OCI-LY1 (cell line): ENCODE measurements around the gene CD1E.

Source experiments
- H2AFZ ChIP-seq: fragments of 200-600 bp; sonication (generic), shearing (Covaris generic); 2 replicates; pipeline ENCODE4 v1.6.0; 2014; ENCODE audit warnings: antibody characterized with exemption, mild to moderate bottlenecking, low read length
- H3F3A ChIP-seq: fragments of 200-600 bp; sonication (generic), shearing (Covaris generic); 2 replicates; pipeline ENCODE4 v1.6.0; 2014; ENCODE audit warnings: mild to moderate bottlenecking, antibody characterized with exemption, low read length, moderate library complexity; ENCODE audit not compliant: insufficient read depth
- H3K27ac ChIP-seq: fragments of 200-600 bp; sonication (generic); 2 replicates; pipeline ENCODE4 v1.5.1; 2014; ENCODE audit warnings: low read length, mixed run types, mild to moderate bottlenecking, low read depth; ENCODE audit not compliant: poor library complexity, severe bottlenecking
- H3K27me3 ChIP-seq: fragments of 200-600 bp; sonication (generic); 2 replicates; pipeline ENCODE4 v1.6.0; 2014; ENCODE audit warnings: antibody characterized with exemption, mild to moderate bottlenecking, low read length, moderate library complexity; ENCODE audit not compliant: insufficient read depth
- H3K36me3 ChIP-seq: fragments of 200-600 bp; sonication (generic); 2 replicates; pipeline ENCODE4 v1.6.1; 2014; ENCODE audit warnings: mild to moderate bottlenecking, antibody characterized with exemption, low read length, moderate library complexity, mixed read lengths; ENCODE audit not compliant: insufficient read depth
- H3K4me1 ChIP-seq: fragments of 200-600 bp; sonication (generic); 2 replicates; pipeline ENCODE4 v1.5.1; 2014; ENCODE audit warnings: mild to moderate bottlenecking, low read length, moderate library complexity; ENCODE audit not compliant: insufficient read depth, severe bottlenecking
- H3K4me2 ChIP-seq: fragments of 200-600 bp; sonication (generic), shearing (Covaris generic); 2 replicates; pipeline ENCODE4 v1.6.1; 2014; ENCODE audit warnings: low read length
- H3K4me3 ChIP-seq: fragments of 200-600 bp; sonication (generic); 2 replicates; pipeline ENCODE4 v1.5.1; 2014; ENCODE audit warnings: low read length, low read depth, mild to moderate bottlenecking, mixed read lengths; ENCODE audit not compliant: poor library complexity, severe bottlenecking
- H3K79me2 ChIP-seq: fragments of 200-600 bp; shearing (Covaris generic); 2 replicates; pipeline ENCODE4 v1.6.1; 2016; ENCODE audit warnings: mixed run types, low read length, mixed read lengths; ENCODE audit not compliant: insufficient read depth
- H3K9ac ChIP-seq: fragments of 200-600 bp; sonication (generic), shearing (Covaris generic); 2 replicates; pipeline ENCODE4 v1.6.1; 2014; ENCODE audit warnings: mild to moderate bottlenecking, low read length, mixed read lengths
- H3K9me2 ChIP-seq: fragments of 200-600 bp; sonication (generic), shearing (Covaris generic); 2 replicates; pipeline ENCODE4 v1.6.1; 2014; ENCODE audit warnings: low read depth, mild to moderate bottlenecking, low read length, mixed read lengths
- H3K9me3 ChIP-seq: fragments of 200-600 bp; shearing (Covaris generic); 2 replicates; pipeline ENCODE4 v1.6.1; 2014; ENCODE audit warnings: low read length, mixed read lengths
- H4K20me1 ChIP-seq: fragments of 200-600 bp; sonication (generic), shearing (Covaris generic); 2 replicates; pipeline ENCODE4 v1.6.0; 2016; ENCODE audit warnings: mild to moderate bottlenecking, low read length; ENCODE audit not compliant: insufficient read depth
- EZH2 ChIP-seq: fragments of 200-600 bp; sonication (generic), shearing (Covaris generic); IDR thresholded peaks from 2 replicates; pipeline ENCODE4 v1.8.0; 2017; ENCODE audit warnings: borderline replicate concordance, mixed run types, mild to moderate bottlenecking, antibody characterized with exemption, low read length, moderate library complexity, mixed read lengths
- TF ChIP-seq, protein P1 (sequence below): fragments of 200-600 bp; sonication (generic), shearing (Covaris generic); IDR thresholded peaks from 2 replicates; pipeline ENCODE4 v1.5.1; 2017; ENCODE audit warnings: mild to moderate bottlenecking, antibody characterized with exemption, low read length, moderate library complexity, mixed read lengths

Gene CD1E

GRCh38 chr1:158396646-158397045 lies 43.0 kb downstream of the CD1E start:
- H3K4me1 ChIP-seq = no peaks in the 10 kb centered on the region
- TF ChIP-seq, protein P1, sequence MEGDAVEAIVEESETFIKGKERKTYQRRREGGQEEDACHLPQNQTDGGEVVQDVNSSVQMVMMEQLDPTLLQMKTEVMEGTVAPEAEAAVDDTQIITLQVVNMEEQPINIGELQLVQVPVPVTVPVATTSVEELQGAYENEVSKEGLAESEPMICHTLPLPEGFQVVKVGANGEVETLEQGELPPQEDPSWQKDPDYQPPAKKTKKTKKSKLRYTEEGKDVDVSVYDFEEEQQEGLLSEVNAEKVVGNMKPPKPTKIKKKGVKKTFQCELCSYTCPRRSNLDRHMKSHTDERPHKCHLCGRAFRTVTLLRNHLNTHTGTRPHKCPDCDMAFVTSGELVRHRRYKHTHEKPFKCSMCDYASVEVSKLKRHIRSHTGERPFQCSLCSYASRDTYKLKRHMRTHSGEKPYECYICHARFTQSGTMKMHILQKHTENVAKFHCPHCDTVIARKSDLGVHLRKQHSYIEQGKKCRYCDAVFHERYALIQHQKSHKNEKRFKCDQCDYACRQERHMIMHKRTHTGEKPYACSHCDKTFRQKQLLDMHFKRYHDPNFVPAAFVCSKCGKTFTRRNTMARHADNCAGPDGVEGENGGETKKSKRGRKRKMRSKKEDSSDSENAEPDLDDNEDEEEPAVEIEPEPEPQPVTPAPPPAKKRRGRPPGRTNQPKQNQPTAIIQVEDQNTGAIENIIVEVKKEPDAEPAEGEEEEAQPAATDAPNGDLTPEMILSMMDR = no peak
- TF ChIP-seq EZH2 = no peak
- no peaks in the 10 kb centered on the region for H3K9me3 ChIP-seq
- no peak overlapping the region for H3K4me2 ChIP-seq
- no peaks in the 10 kb centered on the region for H3K9me2 ChIP-seq
- no peaks in the 10 kb centered on the region for H3K27me3 ChIP-seq
- H3K79me2 ChIP-seq = no peaks in the 10 kb centered on the region
- no peak overlapping the region for H2AFZ ChIP-seq
- no peaks in the 10 kb centered on the region for H3K36me3 ChIP-seq
- H3K4me3 ChIP-seq = no peak overlapping the region
- H4K20me1 ChIP-seq = no peaks in the 10 kb centered on the region
- H3K27ac ChIP-seq = no peak overlapping the region
- no peaks in the 10 kb centered on the region for H3F3A ChIP-seq
- no peak overlapping the region for H3K9ac ChIP-seq

DNA sequence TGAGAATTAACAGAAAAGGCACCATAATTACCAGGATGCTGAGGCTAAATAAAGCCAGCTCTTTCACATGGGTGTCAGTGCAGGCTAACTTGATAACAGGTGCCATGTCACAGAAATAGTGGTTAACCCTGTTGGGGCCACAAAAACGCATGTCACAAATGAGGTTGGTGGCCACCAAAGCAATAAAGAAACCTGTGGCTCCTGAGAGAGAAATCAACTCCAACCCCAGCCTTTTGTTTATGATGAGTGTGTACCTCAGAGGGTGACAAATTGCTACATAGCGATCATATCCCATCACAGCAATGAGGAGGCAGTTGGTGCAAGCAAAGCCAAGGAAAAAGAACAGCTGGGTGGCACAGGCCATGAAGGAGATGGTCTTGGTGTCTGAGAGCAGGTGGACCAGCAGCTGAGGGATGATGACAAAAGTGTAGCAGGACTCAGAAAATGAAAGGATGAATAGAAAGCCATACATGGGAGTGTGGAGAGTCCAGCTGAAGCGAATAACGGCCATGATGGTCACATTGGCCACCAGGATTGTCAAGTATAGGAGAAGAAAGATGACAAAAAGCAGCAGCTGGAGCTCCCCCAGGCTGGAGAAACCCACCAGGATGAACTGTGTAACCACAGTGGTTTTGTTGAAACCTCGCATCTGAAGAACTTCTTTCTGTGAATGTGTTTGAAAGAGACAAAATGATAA lies 45.3 kb downstream of the CD1E start, which contains the start of gene OR10T2:
Gene OR10T2 (minus strand): TSS at position 649 of the 697 bp plus-strand sequence. CDS start 0 bp downstream, at position 649.
- no peak within 1 kb of the TSS for H2AFZ ChIP-seq
- no peak within 1 kb of the TSS for H3K27ac ChIP-seq
- no peaks in the 10 kb centered on the region for H3F3A ChIP-seq
- TF ChIP-seq, protein P1 = no peak
- TF ChIP-seq EZH2 = no peak
- no peaks in the 10 kb centered on the region for H3K36me3 ChIP-seq
- no peak within 1 kb of the TSS for H3K9ac ChIP-seq
- H3K9me3 ChIP-seq = no peaks in the 10 kb centered on the region
- H3K9me2 ChIP-seq = no peaks in the 10 kb centered on the region
- no peak within 1 kb of the TSS for H3K4me2 ChIP-seq
- H3K4me3 ChIP-seq = no peak within 1 kb of the TSS
- no peaks in the 10 kb centered on the region for H3K79me2 ChIP-seq
- no peaks in the 10 kb centered on the region for H4K20me1 ChIP-seq
- H3K4me1 ChIP-seq = no peaks in the 10 kb centered on the region
- H3K27me3 ChIP-seq = no peaks in the 10 kb centered on the region

DNA sequence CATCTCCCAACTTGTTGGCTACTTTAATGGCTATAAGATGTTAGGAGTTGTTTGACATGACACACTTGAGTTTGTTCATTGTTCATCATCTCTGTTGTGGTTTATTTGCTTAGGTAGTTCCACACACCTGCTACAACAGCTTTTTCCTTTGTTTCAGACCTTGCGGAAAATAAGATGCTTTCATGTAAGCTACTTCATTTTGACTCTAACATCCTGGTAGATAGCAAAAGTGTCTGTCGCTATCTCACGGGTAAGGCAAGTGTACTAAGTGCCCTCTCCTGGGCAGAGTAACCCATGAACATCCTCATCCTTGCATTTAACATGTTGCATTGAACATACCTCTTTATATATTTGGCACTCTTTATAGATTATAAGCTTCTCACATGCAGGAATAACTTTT lies 47.2 kb downstream of the CD1E start:
- no peaks in the 10 kb centered on the region for H3K79me2 ChIP-seq
- no peak for TF ChIP-seq EZH2
- TF ChIP-seq, protein P1 = no peak
- H3K9me2 ChIP-seq = no peaks in the 10 kb centered on the region
- H3K36me3 ChIP-seq = no peaks in the 10 kb centered on the region
- H3K4me3 ChIP-seq = no peak overlapping the region
- H4K20me1 ChIP-seq = no peaks in the 10 kb centered on the region
- no peaks in the 10 kb centered on the region for H3K4me1 ChIP-seq
- H2AFZ ChIP-seq = no peak overlapping the region
- H3F3A ChIP-seq = no peaks in the 10 kb centered on the region
- H3K27me3 ChIP-seq = no peaks in the 10 kb centered on the region
- H3K9me3 ChIP-seq = no peaks in the 10 kb centered on the region
- H3K9ac ChIP-seq = no peak overlapping the region
- no peak overlapping the region for H3K4me2 ChIP-seq
- H3K27ac ChIP-seq = no peak overlapping the region
